Prostate gland (tissue), 2 donors: ENCODE data around the gene DHRS12. TPM values are rescaled to one million over a fixed set of nuclear protein-coding genes. Genes with fewer than 3 reads are reported as not detected.

ENCODE experiments used
- DNase-seq: peaks from one replicate; pipeline ENCODE4 v3.0.0-alpha.2; 2019; ENCODE audit warnings: low spot score
- H3K27ac ChIP-seq, 2 donors: fragments of 200-600 bp; sonication (generic); 2 replicates each; pipeline ENCODE4 v1.5.1; 2017 to 2019
- H3K27me3 ChIP-seq: fragments of 200-600 bp; sonication (generic); replicated peaks from 2 replicates; pipeline ENCODE4 v1.5.1; 2019; ENCODE audit not compliant: insufficient read depth
- H3K36me3 ChIP-seq, 2 donors: fragments of 200-600 bp; sonication (generic); 1 replicate in 1 of 2; 2 replicates in 1 of 2; pipeline versions ENCODE4 v1.5.1 to v1.8.1; 2017 to 2019
- H3K4me1 ChIP-seq: fragments of 200-600 bp; sonication (generic); replicated peaks from 2 replicates; pipeline ENCODE4 v1.5.1; 2019
- H3K4me3 ChIP-seq, 2 donors: fragments of 200-600 bp; sonication (generic); 2 replicates each; pipeline ENCODE4 v1.5.1; 2017 to 2019
- H3K9me3 ChIP-seq: fragments of 200-600 bp; sonication (generic); 2 replicates; pipeline ENCODE4 v1.5.1; 2017
- POLR2A ChIP-seq: fragments of 450-650 bp; IDR thresholded peaks from one replicate; pipeline ENCODE4 v1.6.1; 2016; ENCODE audit warnings: antibody characterized with exemption, mild to moderate bottlenecking
- POLR2AphosphoS5 ChIP-seq: sonication (generic); formaldehyde crosslinking; IDR thresholded peaks from one replicate; pipeline ENCODE4 v1.6.1; 2017; ENCODE audit warnings: antibody characterized with exemption
- WGBS: methylation state at CpG from one replicate; pipeline ENCODE4 v1.1.5; 2018; 5-methylcytosine and 5-hydroxymethylcytosine counted together
- intact Hi-C: fragments of 100-400 bp; cut with DNase I; formaldehyde crosslinking; loops from one replicate; pipeline ENCODE4 v1.14.2; 2022
- total RNA-seq, 2 donors: library from RNA; depleted of rRNA; stranded (reverse); fragments of >200 nt; gene quantifications; one replicate each; pipeline ENCODE4 v1.1.0, GENCODE V29; 2016
- TF ChIP-seq, protein P1 (sequence below), 4 experiments: fragments of 200-600 bp in 2 of 4; fragments of 450-650 bp in 2 of 4; sonication (generic) in 2 of 4; IDR thresholded peaks; 1 replicate in 3 of 4; 2 replicates in 1 of 4; pipeline ENCODE4 v1.5.1; 2016 to 2019; ENCODE audit warnings: antibody characterized with exemption in 4 of 4, mild to moderate bottlenecking in 2 of 4, moderate library complexity in 2 of 4

Gene DHRS12
- total RNA-seq, 2 donors from 2014 or later: 18.7 to 19.8 TPM

- WGBS: 77% methylated on average over 15 of the region's 15 CpGs
- Histone ChIP-seq H3K36me3 (no peaks in the 10 kb centered on the region), H3K9me3 (no peaks in the 10 kb centered on the region), H3K4me1 (no peaks in the 10 kb centered on the region), H3K27me3 (no peaks in the 10 kb centered on the region), H3K4me3 (no peak overlapping the region), H3K27ac (no peak overlapping the region)
- no peak for DNase-seq
- intact Hi-C loops: no loop called here
- TF ChIP-seq, protein P1, sequence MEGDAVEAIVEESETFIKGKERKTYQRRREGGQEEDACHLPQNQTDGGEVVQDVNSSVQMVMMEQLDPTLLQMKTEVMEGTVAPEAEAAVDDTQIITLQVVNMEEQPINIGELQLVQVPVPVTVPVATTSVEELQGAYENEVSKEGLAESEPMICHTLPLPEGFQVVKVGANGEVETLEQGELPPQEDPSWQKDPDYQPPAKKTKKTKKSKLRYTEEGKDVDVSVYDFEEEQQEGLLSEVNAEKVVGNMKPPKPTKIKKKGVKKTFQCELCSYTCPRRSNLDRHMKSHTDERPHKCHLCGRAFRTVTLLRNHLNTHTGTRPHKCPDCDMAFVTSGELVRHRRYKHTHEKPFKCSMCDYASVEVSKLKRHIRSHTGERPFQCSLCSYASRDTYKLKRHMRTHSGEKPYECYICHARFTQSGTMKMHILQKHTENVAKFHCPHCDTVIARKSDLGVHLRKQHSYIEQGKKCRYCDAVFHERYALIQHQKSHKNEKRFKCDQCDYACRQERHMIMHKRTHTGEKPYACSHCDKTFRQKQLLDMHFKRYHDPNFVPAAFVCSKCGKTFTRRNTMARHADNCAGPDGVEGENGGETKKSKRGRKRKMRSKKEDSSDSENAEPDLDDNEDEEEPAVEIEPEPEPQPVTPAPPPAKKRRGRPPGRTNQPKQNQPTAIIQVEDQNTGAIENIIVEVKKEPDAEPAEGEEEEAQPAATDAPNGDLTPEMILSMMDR (IDR thresholded peaks at IDR 0.05): peak in 2 of 4 experiments; percentile 28 to 30
- TF ChIP-seq POLR2A (no peak), POLR2AphosphoS5 (no peak)
Observed at GRCh38 chr13:51781246-51782022, 22.5 kb downstream of the DHRS12 start.

- no peaks in the 10 kb centered on the region for H3K4me1 ChIP-seq
- intact Hi-C loops: no loop called here
- H3K27me3 ChIP-seq: no peaks in the 10 kb centered on the region
- DNase-seq: no peak
- TF ChIP-seq POLR2A (no peak), POLR2AphosphoS5 (no peak)
- TF ChIP-seq, protein P1 (IDR thresholded peaks at IDR 0.05): no peak
- H3K36me3 ChIP-seq: no peaks in the 10 kb centered on the region
- H3K27ac ChIP-seq: no peak overlapping the region
- no peak overlapping the region for H3K4me3 ChIP-seq
- WGBS: 82% methylated on average over 3 of the region's 3 CpGs
- H3K9me3 ChIP-seq: no peaks in the 10 kb centered on the region
Observed at GRCh38 chr13:51780099-51780498, 23.9 kb downstream of the DHRS12 start.

- TF ChIP-seq, protein P1 (IDR thresholded peaks at IDR 0.05): no peak
- TF ChIP-seq POLR2AphosphoS5: peak; percentile 14
- H3K9me3 ChIP-seq: no peaks in the 10 kb centered on the region
- no peak overlapping the region for H3K4me3 ChIP-seq
- intact Hi-C loops: no loop called here
- 24% methylated on average over 11 of the region's 11 CpGs for WGBS
- H3K27me3 ChIP-seq: no peaks in the 10 kb centered on the region
- no peaks in the 10 kb centered on the region for H3K36me3 ChIP-seq
- peak overlapping the region in 1 of 2 donors; percentile 15 for H3K27ac ChIP-seq
- no peaks in the 10 kb centered on the region for H3K4me1 ChIP-seq
- no peak for DNase-seq
Observed at GRCh38 chr13:51778392-51778791, 25.6 kb downstream of the DHRS12 start.

GRCh38 chr13:51777921-51778320, 26.0 kb downstream of the DHRS12 start:
- TF ChIP-seq, protein P1 (IDR thresholded peaks at IDR 0.05): no peak
- no peak for TF ChIP-seq POLR2A
- TF ChIP-seq POLR2AphosphoS5: no peak
- H3K36me3 ChIP-seq: no peaks in the 10 kb centered on the region
- peak overlapping the region in 1 of 2 donors; percentile 15 for H3K27ac ChIP-seq
- no peak for DNase-seq
- intact Hi-C loops: no loop called here
- H3K4me3 ChIP-seq: no peak overlapping the region
- no peaks in the 10 kb centered on the region for H3K4me1 ChIP-seq
- WGBS: 51% methylated on average over 9 of the region's 9 CpGs
- H3K9me3 ChIP-seq: no peaks in the 10 kb centered on the region
- H3K27me3 ChIP-seq: no peaks in the 10 kb centered on the region

DNA sequence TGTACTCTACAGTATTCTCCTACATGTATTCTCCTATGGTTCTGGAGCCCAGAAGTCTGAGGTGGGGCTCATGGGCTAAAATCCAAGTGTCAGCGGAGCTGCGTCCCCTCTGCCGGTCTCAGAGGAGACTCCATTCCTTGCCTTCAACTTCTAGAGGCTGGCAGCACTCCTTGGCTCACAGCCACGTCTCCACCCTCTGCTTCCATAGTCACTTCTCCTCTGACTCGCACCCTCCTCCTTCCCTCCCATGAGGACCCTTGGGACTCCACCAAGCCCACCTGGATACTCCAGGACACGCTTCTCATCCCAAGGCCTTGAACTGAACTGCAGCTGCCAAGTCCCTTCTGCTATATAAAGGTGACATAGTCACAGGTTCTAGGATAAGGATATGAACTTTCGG, 27.8 kb downstream of the DHRS12 start:
- Histone ChIP-seq H3K4me1 (no peaks in the 10 kb centered on the region), H3K36me3 (no peaks in the 10 kb centered on the region), H3K4me3 (no peak overlapping the region), H3K27me3 (no peaks in the 10 kb centered on the region), H3K9me3 (no peaks in the 10 kb centered on the region), H3K27ac (no peak overlapping the region)
- 87% methylated on average over 7 of the region's 7 CpGs for WGBS
- DNase-seq: no peak
- intact Hi-C loops: no loop called here
- no peak for TF ChIP-seq POLR2AphosphoS5
- no peak for TF ChIP-seq POLR2A
- TF ChIP-seq, protein P1 (IDR thresholded peaks at IDR 0.05): no peak
